ENCODE measurements around the gene TMEM156. TPM values are rescaled to one million over a fixed set of nuclear protein-coding genes. Genes with fewer than 3 reads are reported as not detected.
"Not testable (repeated sequence)": the region's sequence is repeated elsewhere in the genome, so short reads cannot be mapped to it uniquely, and the experiment has no call there.

Gene TMEM156
- total and polyA plus RNA-seq, 2 donors = 15.0 to 23.7 TPM

DNA sequence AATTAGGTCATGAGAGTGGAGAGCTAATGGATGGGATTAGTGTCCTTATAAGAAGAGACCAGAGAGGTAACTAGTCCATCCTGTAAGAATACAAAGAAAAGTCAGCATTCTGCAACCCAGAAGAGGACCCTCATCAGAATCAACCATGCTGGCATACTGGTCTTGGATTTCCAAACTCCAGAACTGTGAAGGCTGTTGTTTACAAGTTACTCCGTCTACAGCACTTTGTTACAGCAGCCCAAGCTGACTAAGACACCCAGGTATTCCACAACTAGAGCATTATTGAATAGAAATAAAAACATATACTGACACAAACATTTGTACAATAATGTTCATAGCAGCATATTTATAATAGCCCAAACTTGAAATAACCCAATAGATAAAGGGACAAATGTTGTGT, 9.2 kb downstream of the TMEM156 start:
- Histone ChIP-seq H3K4me3 (ENCODE audit: low read length in 2 of 2) (no peak overlapping the region), H3K36me3 (ENCODE audit: control insufficient read depth in 2 of 2, insufficient read depth in 2 of 2, low read length in 1 of 2) (no peaks in the 10 kb centered on the region), H3K4me1 (ENCODE audit: control insufficient read depth in 2 of 2, insufficient read depth in 2 of 2, low read length in 2 of 2) (peaks cover 0 to 8% of the 10 kb centered on the region in 2 donors), H3K27ac (ENCODE audit: low read depth in 1 of 2, low read length in 1 of 2) (no peak overlapping the region), H3K27me3 (ENCODE audit: control insufficient read depth in 2 of 2, insufficient read depth in 1 of 2, low read length in 1 of 2) (no peaks in the 10 kb centered on the region), H3K9me3 (ENCODE audit: control insufficient read depth in 2 of 2, insufficient read depth in 1 of 2, low read length in 1 of 2) (no peaks in the 10 kb centered on the region)
- 97% methylated on average over 1 of the region's 1 CpG for WGBS
- DNase-seq (ENCODE audit: low read depth in 6 of 9, low spot score in 9 of 9) = no peak

DNA sequence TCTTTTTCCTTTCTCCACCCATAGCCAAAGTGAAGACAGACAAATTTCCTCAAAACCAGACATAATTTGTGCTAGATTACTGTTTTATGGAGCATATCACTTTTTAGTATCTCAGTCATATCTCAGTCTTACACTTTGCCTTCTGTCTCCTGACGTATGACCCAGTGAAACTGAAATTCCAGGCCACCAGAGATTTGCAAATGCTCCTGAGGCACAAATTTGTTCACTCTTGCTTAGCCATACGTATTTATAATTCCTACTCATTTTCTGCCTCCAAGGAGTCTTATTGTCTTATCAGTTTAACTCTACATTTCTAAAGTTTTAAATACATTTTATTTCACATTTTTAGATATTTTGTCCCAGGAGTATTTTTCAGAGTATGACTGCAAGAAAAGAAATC, 10.0 kb downstream of the TMEM156 start:
- DNase-seq (ENCODE audit: low read depth in 6 of 9, low spot score in 9 of 9) = no peak

DNA sequence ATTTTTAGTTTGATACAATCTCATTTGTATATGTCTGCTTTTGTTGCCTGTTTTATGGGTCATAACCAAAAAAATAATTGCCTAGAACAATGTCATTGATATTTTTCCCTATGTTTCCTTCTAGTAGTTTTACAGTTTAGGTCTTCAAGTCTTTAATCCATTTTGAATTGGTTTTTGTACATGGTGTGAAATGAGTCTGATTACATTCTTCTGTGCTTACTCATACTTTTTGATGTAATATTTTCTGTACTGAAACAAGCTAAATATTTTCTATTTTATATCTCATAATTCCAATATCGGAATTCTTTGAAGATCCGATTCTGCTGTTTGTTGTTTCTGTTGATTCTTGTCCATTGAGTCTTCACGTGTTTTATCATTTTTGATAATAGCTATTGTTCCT, 10.6 kb downstream of the TMEM156 start:
- Histone ChIP-seq H3K27me3 (ENCODE audit: control insufficient read depth in 2 of 2, insufficient read depth in 1 of 2, low read length in 1 of 2) (no peaks in the 10 kb centered on the region), H3K4me3 (ENCODE audit: low read length in 2 of 2) (no peak overlapping the region), H3K4me1 (ENCODE audit: control insufficient read depth in 2 of 2, insufficient read depth in 2 of 2, low read length in 2 of 2) (no peaks in the 10 kb centered on the region), H3K36me3 (ENCODE audit: control insufficient read depth in 2 of 2, insufficient read depth in 2 of 2, low read length in 1 of 2) (no peaks in the 10 kb centered on the region), H3K9me3 (ENCODE audit: control insufficient read depth in 2 of 2, insufficient read depth in 1 of 2, low read length in 1 of 2) (no peaks in the 10 kb centered on the region), H3K27ac (ENCODE audit: low read depth in 1 of 2, low read length in 1 of 2) (no peak overlapping the region)
- WGBS = 98% methylated on average over 3 of the region's 3 CpGs
- DNase-seq (ENCODE audit: low read depth in 6 of 9, low spot score in 9 of 9) = no peak

More for the DNA sequence above, 10.0 kb downstream of the TMEM156 start:
- WGBS = 97% methylated on average over 2 of the region's 2 CpGs
- no peaks in the 10 kb centered on the region for H3K9me3 ChIP-seq (ENCODE audit: control insufficient read depth in 2 of 2, insufficient read depth in 1 of 2, low read length in 1 of 2)
- no peak overlapping the region for H3K4me3 ChIP-seq (ENCODE audit: low read length in 2 of 2)
- no peaks in the 10 kb centered on the region for H3K4me1 ChIP-seq (ENCODE audit: control insufficient read depth in 2 of 2, insufficient read depth in 2 of 2, low read length in 2 of 2)
- no peak overlapping the region for H3K27ac ChIP-seq (ENCODE audit: low read depth in 1 of 2, low read length in 1 of 2)
- no peaks in the 10 kb centered on the region for H3K27me3 ChIP-seq (ENCODE audit: control insufficient read depth in 2 of 2, insufficient read depth in 1 of 2, low read length in 1 of 2)
- no peaks in the 10 kb centered on the region for H3K36me3 ChIP-seq (ENCODE audit: control insufficient read depth in 2 of 2, insufficient read depth in 2 of 2, low read length in 1 of 2)

DNA sequence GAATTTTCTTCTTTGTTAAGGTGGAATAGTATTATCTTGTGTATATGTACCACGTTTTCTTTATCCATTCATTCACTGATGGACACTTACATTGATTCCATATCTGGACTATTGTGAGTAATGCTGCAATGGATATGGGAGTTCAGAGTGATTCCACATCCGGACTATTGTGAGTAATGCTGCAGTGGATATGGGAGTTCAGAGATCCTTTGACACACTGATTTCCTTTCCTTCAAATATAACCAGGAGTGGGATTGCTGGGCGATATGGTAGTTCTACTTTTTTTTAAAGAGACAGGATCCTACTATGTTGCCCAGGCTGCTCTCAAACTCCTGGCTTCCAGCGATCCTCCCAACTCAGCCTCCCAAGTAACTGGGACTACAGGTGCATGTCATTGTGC, 12.1 kb downstream of the TMEM156 start:
- Histone ChIP-seq H3K4me3 (ENCODE audit: low read length in 2 of 2) (no peak overlapping the region), H3K27me3 (ENCODE audit: control insufficient read depth in 2 of 2, insufficient read depth in 1 of 2, low read length in 1 of 2) (no peaks in the 10 kb centered on the region), H3K36me3 (ENCODE audit: control insufficient read depth in 2 of 2, insufficient read depth in 2 of 2, low read length in 1 of 2) (no peaks in the 10 kb centered on the region), H3K4me1 (ENCODE audit: control insufficient read depth in 2 of 2, insufficient read depth in 2 of 2, low read length in 2 of 2) (no peaks in the 10 kb centered on the region), H3K27ac (ENCODE audit: low read depth in 1 of 2, low read length in 1 of 2) (no peak overlapping the region), H3K9me3 (ENCODE audit: control insufficient read depth in 2 of 2, insufficient read depth in 1 of 2, low read length in 1 of 2) (no peaks in the 10 kb centered on the region)
- no peak for DNase-seq (ENCODE audit: low read depth in 6 of 9, low spot score in 9 of 9)
- WGBS = 85% methylated on average over 4 of the region's 4 CpGs

DNA sequence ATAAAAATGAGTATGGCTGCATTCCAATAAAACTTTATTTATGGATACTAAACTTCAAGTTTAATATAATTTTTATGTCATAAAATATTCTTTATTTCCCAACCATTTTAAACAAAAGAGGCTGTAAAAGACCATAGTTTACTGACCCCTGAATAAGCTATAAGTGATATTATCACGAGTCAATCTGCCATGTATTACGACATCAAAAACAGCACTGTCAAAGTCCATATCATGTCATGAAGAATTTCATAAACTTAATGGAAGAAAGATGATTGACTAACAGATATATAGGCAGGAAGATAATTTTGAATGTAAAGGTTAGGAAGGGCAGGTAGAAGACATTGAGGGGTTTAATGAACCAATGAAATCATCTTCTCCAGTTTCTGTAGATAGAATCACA, 18.2 kb downstream of the TMEM156 start:
- WGBS = 98% methylated on average over 2 of the region's 2 CpGs
- H3K4me3 ChIP-seq (ENCODE audit: low read length in 2 of 2) = no peak overlapping the region
- no peaks in the 10 kb centered on the region for H3K9me3 ChIP-seq (ENCODE audit: control insufficient read depth in 2 of 2, insufficient read depth in 1 of 2, low read length in 1 of 2)
- no peaks in the 10 kb centered on the region for H3K4me1 ChIP-seq (ENCODE audit: control insufficient read depth in 2 of 2, insufficient read depth in 2 of 2, low read length in 2 of 2)
- no peaks in the 10 kb centered on the region for H3K36me3 ChIP-seq (ENCODE audit: control insufficient read depth in 2 of 2, insufficient read depth in 2 of 2, low read length in 1 of 2)
- no peak for DNase-seq (ENCODE audit: low read depth in 6 of 9, low spot score in 9 of 9)
- no peaks in the 10 kb centered on the region for H3K27me3 ChIP-seq (ENCODE audit: control insufficient read depth in 2 of 2, insufficient read depth in 1 of 2, low read length in 1 of 2)
- H3K27ac ChIP-seq (ENCODE audit: low read depth in 1 of 2, low read length in 1 of 2) = no peak overlapping the region

DNA sequence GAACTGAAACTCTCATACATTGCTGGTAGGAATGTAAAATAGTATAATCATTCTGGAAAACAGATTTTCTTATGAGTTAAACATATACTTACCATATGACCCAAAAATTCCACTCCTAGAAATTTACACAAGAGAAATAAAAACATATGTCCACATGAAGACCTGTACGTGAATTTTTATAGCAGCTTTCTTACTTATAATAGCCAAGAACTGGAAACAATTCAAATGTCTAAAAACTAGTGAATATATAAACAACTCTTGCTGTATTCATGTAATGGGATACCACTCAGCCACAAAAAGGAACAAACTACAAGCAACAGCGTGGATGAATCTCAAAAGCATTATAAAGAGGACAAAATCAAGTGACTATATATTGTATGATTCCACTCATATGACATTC, 27.5 kb downstream of the TMEM156 start:
- Histone ChIP-seq H3K4me1 (ENCODE audit: control insufficient read depth in 2 of 2, insufficient read depth in 2 of 2, low read length in 2 of 2) (no peaks in the 10 kb centered on the region), H3K36me3 (ENCODE audit: control insufficient read depth in 2 of 2, insufficient read depth in 2 of 2, low read length in 1 of 2) (no peaks in the 10 kb centered on the region), H3K27ac (ENCODE audit: low read depth in 1 of 2, low read length in 1 of 2) (no peak overlapping the region), H3K4me3 (ENCODE audit: low read length in 2 of 2) (no peak overlapping the region), H3K9me3 (ENCODE audit: control insufficient read depth in 2 of 2, insufficient read depth in 1 of 2, low read length in 1 of 2) (peaks cover 0 to 3% of the 10 kb centered on the region in 2 donors), H3K27me3 (ENCODE audit: control insufficient read depth in 2 of 2, insufficient read depth in 1 of 2, low read length in 1 of 2) (no peaks in the 10 kb centered on the region)
- DNase-seq (ENCODE audit: low read depth in 6 of 9, low spot score in 9 of 9) = no peak
- 94% methylated on average over 2 of the region's 2 CpGs for WGBS

DNA sequence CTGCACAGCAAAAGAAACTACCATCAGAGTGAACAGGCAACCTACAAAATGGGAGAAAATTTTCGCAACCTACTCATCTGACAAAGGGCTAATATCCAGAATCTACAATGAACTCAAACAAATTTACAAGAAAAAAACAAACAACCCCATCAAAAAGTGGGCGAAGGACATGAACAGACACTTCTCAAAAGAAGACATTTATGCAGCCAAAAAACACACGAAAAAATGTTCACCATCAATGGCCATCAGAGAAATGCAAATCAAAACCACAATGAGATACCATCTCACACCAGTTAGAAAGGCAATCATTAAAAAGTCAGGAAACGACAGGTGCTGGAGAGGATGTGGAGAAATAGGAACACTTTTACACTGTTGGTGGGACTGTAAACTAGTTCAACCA, 30.2 kb downstream of the TMEM156 start:
- 93% methylated on average over 3 of the region's 4 CpGs for WGBS
- not testable (repeated sequence) for H3K4me3 ChIP-seq (ENCODE audit: low read length in 2 of 2); H3K4me1 ChIP-seq (ENCODE audit: control insufficient read depth in 2 of 2, insufficient read depth in 2 of 2, low read length in 2 of 2); H3K9me3 ChIP-seq (ENCODE audit: control insufficient read depth in 2 of 2, insufficient read depth in 1 of 2, low read length in 1 of 2); H3K27me3 ChIP-seq (ENCODE audit: control insufficient read depth in 2 of 2, insufficient read depth in 1 of 2, low read length in 1 of 2); H3K27ac ChIP-seq (ENCODE audit: low read depth in 1 of 2, low read length in 1 of 2); DNase-seq (ENCODE audit: low read depth in 6 of 9, low spot score in 9 of 9); H3K36me3 ChIP-seq (ENCODE audit: control insufficient read depth in 2 of 2, insufficient read depth in 2 of 2, low read length in 1 of 2)

DNA sequence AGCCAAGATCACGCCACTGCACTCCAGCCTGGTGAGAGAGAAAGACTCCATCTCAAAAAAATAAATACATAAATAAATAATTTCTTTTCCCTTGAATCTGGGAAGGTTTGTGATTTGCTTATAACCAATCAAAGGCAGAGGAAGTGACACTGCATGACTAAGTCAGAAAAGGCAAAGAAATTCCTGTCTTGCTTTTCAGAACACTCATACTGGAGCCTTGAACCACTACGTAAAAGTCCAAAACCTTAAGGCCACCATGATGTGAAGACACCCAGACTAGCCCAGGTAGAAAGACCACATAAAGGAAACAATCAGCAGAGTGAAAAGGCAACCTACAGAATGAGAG, 36.6 kb downstream of the TMEM156 start:
- Histone ChIP-seq H3K27ac (ENCODE audit: low read depth in 1 of 2, low read length in 1 of 2) (no peak overlapping the region), H3K36me3 (ENCODE audit: control insufficient read depth in 2 of 2, insufficient read depth in 2 of 2, low read length in 1 of 2) (peaks cover 0 to 3% of the 10 kb centered on the region in 2 donors), H3K4me1 (ENCODE audit: control insufficient read depth in 2 of 2, insufficient read depth in 2 of 2, low read length in 2 of 2) (no peaks in the 10 kb centered on the region), H3K27me3 (ENCODE audit: control insufficient read depth in 2 of 2, insufficient read depth in 1 of 2, low read length in 1 of 2) (no peaks in the 10 kb centered on the region), H3K4me3 (ENCODE audit: low read length in 2 of 2) (no peak overlapping the region), H3K9me3 (ENCODE audit: control insufficient read depth in 2 of 2, insufficient read depth in 1 of 2, low read length in 1 of 2) (peaks cover 0 to 9% of the 10 kb centered on the region in 2 donors)
- WGBS = 96% methylated on average over 2 of the region's 2 CpGs
- DNase-seq (ENCODE audit: low read depth in 6 of 9, low spot score in 9 of 9) = no peak

DNA sequence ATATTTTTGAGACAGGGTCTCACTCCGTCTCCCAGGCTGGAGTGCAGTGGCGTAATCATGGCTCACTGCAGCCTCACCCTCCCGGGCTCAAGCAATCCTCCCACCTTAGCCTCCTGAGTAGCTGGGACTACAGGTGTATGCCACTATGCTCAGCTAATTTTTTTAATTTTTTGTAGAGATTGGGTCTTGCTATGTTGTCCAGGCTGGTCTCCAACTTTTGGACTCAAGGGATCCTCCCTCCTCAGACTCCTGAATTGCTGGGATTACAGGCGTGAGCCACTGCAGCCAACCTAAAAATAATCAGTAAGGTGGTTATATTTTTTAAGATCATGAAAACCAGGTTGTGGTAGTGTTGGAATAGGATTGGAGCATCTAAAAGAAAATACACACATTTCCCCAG, 38.1 kb downstream of the TMEM156 start:
- no peak overlapping the region for H3K27ac ChIP-seq (ENCODE audit: low read depth in 1 of 2, low read length in 1 of 2)
- no peaks in the 10 kb centered on the region for H3K27me3 ChIP-seq (ENCODE audit: control insufficient read depth in 2 of 2, insufficient read depth in 1 of 2, low read length in 1 of 2)
- no peaks in the 10 kb centered on the region for H3K4me1 ChIP-seq (ENCODE audit: control insufficient read depth in 2 of 2, insufficient read depth in 2 of 2, low read length in 2 of 2)
- no peak for DNase-seq (ENCODE audit: low read depth in 6 of 9, low spot score in 9 of 9)
- WGBS = 96% methylated on average over 4 of the region's 4 CpGs
- H3K9me3 ChIP-seq (ENCODE audit: control insufficient read depth in 2 of 2, insufficient read depth in 1 of 2, low read length in 1 of 2) = peaks cover 0 to 2% of the 10 kb centered on the region in 2 donors
- no peak overlapping the region for H3K4me3 ChIP-seq (ENCODE audit: low read length in 2 of 2)
- peaks cover 0 to 3% of the 10 kb centered on the region in 2 donors for H3K36me3 ChIP-seq (ENCODE audit: control insufficient read depth in 2 of 2, insufficient read depth in 2 of 2, low read length in 1 of 2)

DNA sequence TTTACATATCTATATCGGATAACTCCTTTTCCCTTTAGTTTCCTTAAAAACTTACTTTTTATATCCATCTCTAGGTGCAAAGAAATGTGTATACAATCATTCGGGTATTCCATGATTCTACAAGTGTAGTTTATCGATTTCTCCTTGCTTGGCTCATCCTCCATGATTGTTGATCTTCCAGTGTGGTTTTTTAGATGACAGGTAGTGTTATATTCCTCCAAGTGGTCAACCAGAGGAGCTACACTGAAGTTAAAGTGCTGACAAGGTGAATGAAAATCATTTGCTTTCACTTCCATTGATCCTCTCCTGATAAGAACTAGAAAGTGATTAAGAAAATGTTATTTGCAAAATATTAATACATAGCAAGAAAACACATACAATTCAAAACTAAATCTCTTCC, 38.5 kb downstream of the TMEM156 start:
- Histone ChIP-seq H3K27ac (ENCODE audit: low read depth in 1 of 2, low read length in 1 of 2) (no peak overlapping the region), H3K27me3 (ENCODE audit: control insufficient read depth in 2 of 2, insufficient read depth in 1 of 2, low read length in 1 of 2) (no peaks in the 10 kb centered on the region), H3K9me3 (ENCODE audit: control insufficient read depth in 2 of 2, insufficient read depth in 1 of 2, low read length in 1 of 2) (no peaks in the 10 kb centered on the region), H3K36me3 (ENCODE audit: control insufficient read depth in 2 of 2, insufficient read depth in 2 of 2, low read length in 1 of 2) (peaks cover 0 to 3% of the 10 kb centered on the region in 2 donors), H3K4me1 (ENCODE audit: control insufficient read depth in 2 of 2, insufficient read depth in 2 of 2, low read length in 2 of 2) (no peaks in the 10 kb centered on the region), H3K4me3 (ENCODE audit: low read length in 2 of 2) (no peak overlapping the region)
- over 99% methylated on average over 3 of the region's 3 CpGs for WGBS
- no peak for DNase-seq (ENCODE audit: low read depth in 6 of 9, low spot score in 9 of 9)
